K562 (cell line): ENCODE data around the gene RNF19B. TPM values are rescaled to one million over a fixed set of nuclear protein-coding genes. Genes with fewer than 3 reads are reported as not detected.

ENCODE experiments used
- CBX5 ChIP-seq: IDR thresholded peaks from 2 replicates; pipeline ENCODE4 v1.6.1; 2014; ENCODE audit warnings: low read depth, borderline replicate concordance
- EHMT2 ChIP-seq: fragments of 450-650 bp; IDR thresholded peaks from 2 replicates; pipeline ENCODE4 v1.6.1; 2018; ENCODE audit warnings: antibody characterized with exemption
- GABPA ChIP-seq: fragments of 200-800 bp; sonication (Bioruptor generic); conservative IDR thresholded peaks from 2 replicates; pipeline ENCODE4 v1.6.1; 2016; ENCODE audit warnings: low read depth, missing genetic modification characterization, missing compliant biosample characterization
- LCOR ChIP-seq: sonication (generic); formaldehyde crosslinking; IDR thresholded peaks from 2 replicates; pipeline ENCODE4 v1.8.0; 2022; ENCODE audit warnings: mild to moderate bottlenecking, missing genetic modification reagents
- MGA ChIP-seq: fragments of 450-650 bp; IDR thresholded peaks from 2 replicates; pipeline ENCODE4 v1.6.1; 2016; ENCODE audit warnings: mild to moderate bottlenecking, moderate library complexity
- NEUROD1 ChIP-seq: fragments of 150-350 bp; IDR thresholded peaks from 2 replicates; pipeline ENCODE4 v1.6.1; 2014; ENCODE audit warnings: borderline replicate concordance, low read length, low read depth; ENCODE audit not compliant: partially characterized antibody
- NFE2L1 ChIP-seq: fragments of 450-650 bp; IDR thresholded peaks from 2 replicates; pipeline ENCODE4 v1.6.1; 2016; ENCODE audit warnings: missing genetic modification characterization, low read depth, mild to moderate bottlenecking, missing compliant biosample characterization, moderate library complexity, borderline replicate concordance
- PATZ1 ChIP-seq: fragments of 250-450 bp; sonication (Bioruptor Pico); IDR thresholded peaks from 2 replicates; pipeline ENCODE4 v1.5.0; 2020; ENCODE audit warnings: mild to moderate bottlenecking, borderline replicate concordance
- SNAPC5 ChIP-seq: fragments of 250-450 bp; sonication (Bioruptor Pico); IDR thresholded peaks from 2 replicates; pipeline ENCODE4 v1.8.0; 2021; ENCODE audit warnings: moderate library complexity, mild to moderate bottlenecking, inconsistent platforms
- ZNF512 ChIP-seq: IDR thresholded peaks from 2 replicates; pipeline ENCODE4 v1.6.1; 2016; ENCODE audit warnings: missing genetic modification characterization, missing compliant biosample characterization
- polyA plus RNA-seq, 8 experiments: library from polyadenylated mRNA; depleted of rRNA in 4 of 8; stranded (reverse) in 5 of 8; unstranded in 3 of 8; fragments of >200 nt; fragmentation: Nextera tagmentation in 2 of 8; fragmentation: Illumina TruSeq in 1 of 8; extraction: Ambion mirVana in 2 of 8; extraction: Trizol in 1 of 8; gene quantifications; 2 replicates each; pipeline versions ENCODE4 v1.2.1 to v1.2.3, GENCODE V29; 2011 to 2014; ENCODE audit warnings: inconsistent platforms in 1 of 8, missing spikeins in 1 of 8
- total RNA-seq, 7 experiments: library from RNA; depleted of rRNA in 6 of 7; stranded (reverse); fragments of >200 nt in 6 of 7; fragmentation: Illumina TruSeq in 2 of 7; extraction: Trizol in 2 of 7; gene quantifications; 2 replicates each; pipeline versions ENCODE4 v1.2.1 to v1.2.3, GENCODE V29; 2011 to 2021; ENCODE audit warnings: low replicate concordance in 1 of 7

The RNF19B gene
- total and polyA plus RNA-seq, 9 of the 15 experiments (the other 6 are each of a cell fraction or from before 2014, with no cell fraction given), result 2.6 to 14.9 (median 10.1) TPM

GRCh38 chr1:33009561-33009960, 45.0 kb upstream of the RNF19B start (continued):
- TF ChIP-seq MGA, result no peak
- no peak for TF ChIP-seq LCOR
- TF ChIP-seq PATZ1 (CRISPR knock-in tag), result no peak
- no peak for TF ChIP-seq ZNF512
- TF ChIP-seq SNAPC5 (CRISPR knock-in tag), result no peak
- no peak for TF ChIP-seq NFE2L1 (tag)
- TF ChIP-seq EHMT2, result peak; percentile 68
- 0 out of 2 replicates have a peak, but pooled peaks have one; percentile 17 for TF ChIP-seq GABPA (tag)
- no peak for TF ChIP-seq CBX5
- TF ChIP-seq NEUROD1, result no peak
